Dedifferentiated amniotic fluid mesenchymal stem cell (primary cell): Measurements from ENCODE around the gene ASPG.
"Not testable (repeated sequence)": the region's sequence is repeated elsewhere in the genome, so short reads cannot be mapped to it uniquely, and the experiment has no call there.

Experiments used
- DNase-seq: peaks from one replicate; pipeline ENCODE4 v3.0.0-alpha.2; 2016; ENCODE audit errors: extremely low spot score

Gene ASPG

DNA sequence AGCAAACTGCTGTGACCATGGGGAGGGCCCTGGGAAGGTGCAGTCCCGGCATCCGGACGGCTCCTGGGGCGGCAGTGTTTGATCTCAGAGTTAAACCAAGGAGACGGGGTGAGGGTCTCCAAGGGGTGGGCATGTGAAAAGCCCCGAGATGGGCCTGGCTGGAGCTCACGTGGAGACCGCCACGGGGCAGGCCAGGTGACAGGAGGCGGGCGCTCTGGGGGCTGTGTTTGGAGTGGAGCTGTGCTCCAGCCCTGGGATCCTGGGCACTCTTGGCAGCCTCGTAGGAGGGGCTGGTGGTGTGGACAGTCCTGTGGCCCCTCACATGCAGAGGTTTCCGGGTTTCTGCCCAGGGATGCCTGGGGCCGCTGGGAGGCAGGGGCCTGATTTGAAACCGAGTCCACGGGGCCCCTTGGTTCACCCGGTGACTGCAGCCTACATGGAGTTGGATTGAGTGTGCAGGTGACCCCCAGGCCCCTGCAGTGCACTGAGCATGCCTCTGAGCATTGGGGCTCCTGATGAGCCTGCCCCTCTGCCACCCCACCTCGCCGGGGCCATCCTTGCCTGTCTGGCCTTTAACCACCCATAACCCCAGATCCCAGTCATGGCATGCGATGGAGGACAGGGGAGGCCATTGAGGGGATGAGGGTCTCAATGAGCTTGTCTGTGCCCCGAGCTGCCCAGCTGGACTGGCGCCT lies 61.3 kb downstream of the ASPG start:
- DNase-seq = no peak

DNA sequence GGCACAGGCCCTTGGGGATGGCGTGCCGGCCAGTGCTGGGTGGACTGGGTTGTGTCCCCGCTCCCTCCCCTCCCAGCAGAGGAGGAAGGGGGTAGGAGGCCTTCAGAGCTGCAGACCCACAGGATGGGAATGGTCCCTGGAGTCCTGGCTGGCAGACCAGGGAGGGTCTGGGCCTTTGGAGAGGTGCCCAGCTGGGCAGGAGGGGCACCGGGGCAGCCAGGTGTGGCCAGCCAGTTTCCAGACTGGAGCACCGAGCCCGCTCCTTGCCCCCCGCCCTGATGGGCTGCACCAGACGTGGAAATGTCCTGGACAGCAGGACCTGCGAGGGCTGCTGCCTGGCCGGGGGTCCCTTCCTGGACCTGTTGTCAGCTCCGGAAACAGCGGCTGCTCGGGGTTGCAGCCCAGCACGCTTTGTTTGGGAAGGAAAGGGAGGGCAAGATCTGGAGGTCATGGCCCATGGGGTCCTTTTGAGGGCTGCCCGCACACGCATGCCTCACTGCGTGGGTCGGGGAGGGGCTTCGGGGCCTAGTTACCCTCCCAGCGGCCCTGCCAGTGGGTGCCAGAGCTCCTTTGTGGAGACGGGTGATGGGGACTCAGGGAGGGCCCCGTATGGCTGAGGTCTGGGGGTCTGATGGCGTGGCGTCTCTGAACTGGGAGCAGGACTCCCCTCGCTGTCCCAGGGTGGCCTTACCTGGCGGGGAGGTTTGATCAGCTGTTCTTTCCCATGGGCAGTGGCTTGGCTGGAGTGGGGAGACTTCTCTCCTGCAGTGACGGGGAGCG lies 62.0 kb downstream of the ASPG start:
- no peak for DNase-seq

DNA sequence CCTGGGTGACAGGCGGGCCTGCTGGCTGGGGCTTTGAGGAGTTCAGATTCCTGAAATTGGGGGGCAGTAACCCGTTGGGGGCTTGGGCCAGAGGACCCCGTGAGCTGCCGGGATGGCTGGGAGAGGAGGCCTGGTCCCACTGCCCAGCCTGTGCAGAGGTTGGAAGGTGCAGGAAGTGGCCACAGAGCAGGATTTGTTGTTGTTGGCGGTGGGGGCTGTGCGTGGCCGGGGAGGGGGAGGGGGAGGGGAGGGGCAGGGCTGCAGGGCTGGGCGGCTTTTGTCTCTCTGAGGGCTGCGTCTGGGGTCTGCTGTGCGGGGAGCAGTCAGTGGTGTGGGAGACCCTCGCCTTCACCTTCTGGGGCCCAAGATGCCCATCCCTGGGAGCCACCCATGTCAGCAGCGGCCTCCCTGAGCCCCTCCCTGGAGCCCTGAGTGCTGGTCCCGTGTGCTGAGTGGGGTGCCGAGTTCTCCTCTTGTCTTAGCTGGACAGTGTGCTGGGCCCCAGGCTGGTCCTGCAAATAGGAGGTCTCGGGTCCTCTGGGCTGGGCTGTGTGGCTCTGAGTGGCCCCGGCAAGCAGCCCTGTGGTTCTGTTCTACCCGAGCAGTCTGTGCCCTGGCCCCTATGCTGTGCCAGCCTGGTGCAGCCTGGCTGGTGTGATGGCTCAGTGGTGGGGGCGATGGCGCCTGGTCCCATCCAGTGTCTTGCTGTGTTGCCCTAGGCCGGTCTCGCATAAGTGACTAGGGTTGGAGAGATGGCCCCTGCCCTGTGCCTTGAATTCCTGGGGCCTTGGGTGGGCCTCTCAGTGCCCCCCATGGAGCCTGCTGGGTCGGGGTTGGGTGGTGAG lies 63.2 kb downstream of the ASPG start:
- DNase-seq = no peak

DNA sequence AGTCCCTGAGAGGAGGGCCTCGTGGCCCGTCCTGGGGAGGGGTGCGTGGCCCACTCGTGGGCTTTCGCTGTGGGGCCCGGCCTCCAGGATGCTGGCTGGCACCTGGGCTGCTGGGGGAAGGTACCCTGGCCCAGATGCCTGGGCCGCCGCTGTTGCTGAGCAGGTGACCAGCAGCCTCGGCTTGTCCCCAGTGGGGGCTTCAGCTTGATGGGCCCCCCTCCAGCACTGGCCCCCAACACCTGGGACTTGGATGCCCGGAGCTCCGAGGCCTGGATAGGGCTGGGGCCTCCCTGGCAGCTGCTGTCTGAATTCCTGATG lies 63.7 kb downstream of the ASPG start:
- no peak for DNase-seq

DNA sequence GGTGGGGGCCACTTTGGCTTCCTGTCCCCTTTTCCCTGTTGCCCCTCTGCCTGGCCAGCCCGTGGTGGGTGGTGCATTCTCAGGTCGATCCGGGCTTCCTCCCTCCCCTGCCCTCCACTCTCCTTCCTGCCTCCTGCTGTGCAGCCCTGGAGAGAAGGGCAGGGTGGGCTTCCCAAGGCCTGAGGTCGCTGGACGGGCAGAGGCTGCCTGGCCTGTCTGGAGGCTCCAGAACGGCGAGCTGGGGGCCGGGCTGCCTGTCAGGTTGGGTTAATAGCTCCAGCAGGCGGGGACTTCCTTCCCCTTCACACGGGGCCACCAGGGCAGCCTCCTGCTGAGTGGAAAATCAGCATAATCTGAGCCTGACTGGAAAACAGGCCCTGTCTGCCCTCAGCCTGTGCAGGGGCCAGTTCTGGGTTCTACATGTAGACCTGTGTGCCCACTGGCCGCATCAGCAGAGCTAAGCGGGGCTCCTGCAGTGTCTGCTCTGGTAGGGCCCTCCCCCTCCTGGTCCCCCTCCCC lies 64.2 kb downstream of the ASPG start:
- no peak for DNase-seq

DNA sequence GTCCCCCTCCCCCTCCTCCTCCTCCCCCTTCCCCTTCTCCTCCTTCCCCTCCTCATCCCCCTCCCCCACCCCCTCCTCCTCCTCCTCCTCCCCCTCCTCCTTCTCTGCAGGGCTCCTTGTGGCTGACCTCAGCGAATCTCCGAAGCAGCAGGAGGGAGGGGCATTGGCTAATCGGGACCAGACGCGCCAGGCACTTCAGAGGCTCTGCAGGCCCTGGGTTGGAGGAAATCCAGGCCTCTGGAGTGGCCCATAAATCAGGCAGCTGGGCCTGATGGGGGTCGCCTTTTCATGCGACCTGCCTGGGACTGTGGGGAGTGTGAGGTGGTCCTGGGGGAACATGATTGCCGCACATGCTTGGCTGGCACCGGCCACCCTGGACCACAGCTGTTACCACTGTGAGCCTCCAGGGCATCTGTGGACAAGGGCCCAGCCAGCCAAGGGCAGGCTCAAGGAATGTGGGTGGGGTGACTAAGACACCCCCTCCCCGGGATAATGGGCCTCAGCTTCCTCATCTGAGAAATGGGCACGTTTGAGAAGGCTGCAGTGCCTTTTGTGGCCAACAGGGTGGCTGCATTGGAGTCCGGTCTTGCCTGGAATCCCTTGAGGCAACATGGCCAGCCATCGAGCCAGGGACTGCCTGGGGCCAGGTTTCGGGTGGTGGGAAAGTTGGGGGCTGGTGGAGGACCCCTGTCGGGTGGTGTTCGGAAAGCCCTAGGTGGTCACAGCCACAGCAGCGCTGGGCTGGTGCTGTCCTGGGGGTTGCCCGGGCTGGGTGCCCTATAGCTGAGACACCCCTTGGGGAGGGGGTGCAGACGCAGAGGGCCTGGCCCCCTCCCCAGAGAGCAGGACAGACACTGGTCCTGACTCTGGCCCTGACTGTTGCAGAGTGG lies 64.9 kb downstream of the ASPG start:
- DNase-seq = no peak

DNA sequence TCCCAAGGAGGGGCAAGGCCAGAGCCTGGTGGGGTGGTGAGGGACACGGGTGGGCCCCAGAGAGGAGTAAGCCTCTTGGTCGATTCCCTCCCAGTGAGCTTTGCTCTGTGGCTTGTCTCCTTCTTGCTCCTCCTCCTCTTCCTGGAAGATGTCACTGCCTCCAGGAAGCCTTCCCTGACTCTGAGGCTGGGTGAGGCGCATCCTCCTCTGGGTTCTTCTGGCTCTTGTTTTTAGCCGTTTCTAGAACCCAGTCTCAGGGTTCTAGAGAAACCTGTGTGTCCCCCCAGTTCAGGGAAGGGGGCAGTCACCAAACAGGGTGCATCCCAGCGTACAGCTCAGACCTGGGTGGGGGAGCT lies 65.5 kb downstream of the ASPG start:
- DNase-seq = no peak

DNA sequence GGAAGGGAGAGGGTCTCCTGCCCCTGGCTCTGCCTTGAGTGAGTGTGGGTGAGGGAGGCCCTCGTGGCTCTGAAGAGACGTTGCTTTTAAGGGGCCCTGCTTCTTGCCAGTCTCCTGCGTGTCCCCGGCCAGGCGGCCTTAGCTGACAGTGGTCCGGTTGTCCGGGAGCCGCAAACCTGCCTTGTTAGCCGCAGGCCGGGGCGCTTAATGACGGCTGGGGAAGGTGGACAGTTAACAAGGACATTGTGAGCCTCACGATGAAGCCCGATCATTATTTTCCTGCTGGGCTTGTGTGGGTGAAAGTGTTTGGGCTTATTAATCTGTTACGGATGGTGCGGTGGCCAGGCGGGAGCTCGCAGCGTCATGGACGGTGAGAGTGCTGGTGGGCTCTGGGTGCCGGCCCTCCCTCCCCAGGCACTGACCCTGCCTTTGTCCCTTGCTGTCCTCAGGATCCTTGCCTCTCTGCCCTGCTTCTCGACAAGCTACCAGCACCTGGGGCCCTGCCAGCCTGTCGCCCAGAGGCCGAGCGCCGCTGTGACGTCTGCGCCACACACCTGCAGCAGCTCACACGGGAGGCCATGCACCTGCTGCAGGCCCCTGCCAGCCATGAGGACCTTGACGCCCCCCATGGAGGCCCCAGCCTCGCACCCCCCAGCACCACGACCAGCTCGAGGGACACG lies 66.2 kb downstream of the ASPG start:
- no peak for DNase-seq

DNA sequence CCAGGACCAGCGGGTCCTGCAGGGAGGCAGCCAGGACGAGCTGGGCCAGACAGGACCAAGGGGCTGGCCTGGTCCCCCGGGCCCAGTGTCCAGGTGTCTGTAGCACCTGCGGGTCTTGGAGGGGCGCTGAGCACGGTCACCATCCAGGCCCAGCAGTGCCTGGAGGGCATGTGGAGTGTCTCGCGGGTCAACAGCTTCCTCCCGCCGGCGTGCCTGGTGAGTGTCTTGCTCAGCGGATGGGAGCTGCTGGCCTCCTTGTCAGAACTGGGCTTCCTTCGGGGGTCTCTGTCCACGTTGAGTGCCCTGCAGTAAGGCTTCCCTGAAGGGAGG lies 66.7 kb downstream of the ASPG start:
- no peak for DNase-seq

DNA sequence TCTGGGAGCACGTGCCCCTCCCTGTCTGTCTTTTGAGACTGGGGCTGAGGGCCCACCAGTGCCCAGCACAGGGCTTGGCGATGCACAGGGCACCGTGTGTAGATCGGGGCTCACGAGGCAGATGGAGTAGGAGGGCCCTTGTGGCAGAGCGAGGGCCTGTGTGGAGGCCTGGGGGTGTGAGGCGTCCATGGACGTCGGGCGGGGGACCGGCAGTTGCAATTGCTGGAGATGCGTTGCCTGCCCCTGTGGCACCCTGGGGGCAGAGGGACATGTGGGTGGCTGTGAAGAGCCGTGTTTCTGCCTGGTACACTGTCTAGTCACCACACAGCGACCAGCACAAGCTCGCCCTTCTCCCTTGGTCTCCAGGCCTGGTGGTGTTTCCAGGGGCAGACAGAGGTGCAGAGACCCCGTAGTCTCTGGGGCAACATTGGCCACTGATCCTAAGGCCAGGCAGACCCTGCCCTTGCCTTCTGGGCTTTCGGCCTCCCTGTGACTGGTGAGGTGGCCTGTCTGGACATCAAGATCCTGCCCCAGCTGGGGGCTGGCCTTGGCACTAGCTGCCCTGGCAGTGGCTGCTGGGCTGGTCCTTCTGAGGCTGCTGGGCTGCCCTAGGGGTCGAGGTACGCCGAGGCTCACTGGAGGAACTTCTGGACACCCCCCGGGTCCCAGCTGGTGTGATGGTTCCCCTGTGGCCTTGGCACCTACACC lies 67.3 kb downstream of the ASPG start:
- no peak for DNase-seq

DNA sequence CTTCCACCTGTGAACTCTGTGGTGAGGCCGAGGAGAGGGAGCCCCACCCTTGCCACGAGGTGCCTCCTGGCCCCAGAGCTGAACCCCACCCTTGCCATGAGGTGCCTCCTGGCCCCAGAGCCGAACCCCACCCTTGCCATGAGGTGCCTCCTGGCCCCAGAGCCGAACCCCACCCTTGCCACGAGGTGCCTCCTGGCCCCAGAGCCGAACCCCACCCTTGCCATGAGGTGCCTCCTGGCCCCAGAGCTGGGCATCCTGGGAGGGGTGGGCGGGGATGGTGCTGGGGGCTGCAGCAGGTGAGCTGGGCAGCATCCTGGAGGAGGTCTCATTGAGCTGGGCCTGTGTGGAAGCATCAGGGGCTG lies 67.9 kb downstream of the ASPG start:
- not testable (repeated sequence) for DNase-seq

DNA sequence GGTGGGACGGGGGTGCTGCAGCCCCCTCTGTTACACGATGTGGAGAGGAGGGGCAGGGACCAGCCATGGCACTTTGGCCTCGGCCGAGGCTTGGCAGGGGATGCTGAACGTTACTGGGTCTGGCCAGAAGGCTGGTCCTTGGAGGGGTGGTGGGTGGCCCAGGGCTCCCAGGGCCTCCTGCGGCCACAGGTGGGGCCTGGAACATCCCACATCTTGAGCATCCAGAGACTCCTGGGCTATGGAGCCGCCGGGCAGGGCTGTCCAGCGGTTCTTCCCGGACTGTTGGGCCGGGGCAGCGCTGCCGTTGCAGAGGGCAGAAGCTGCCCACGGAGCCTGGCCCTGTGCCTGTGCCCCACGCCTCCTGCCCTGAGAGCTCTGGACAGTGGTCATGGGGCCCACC lies 68.7 kb downstream of the ASPG start:
- DNase-seq = no peak

DNA sequence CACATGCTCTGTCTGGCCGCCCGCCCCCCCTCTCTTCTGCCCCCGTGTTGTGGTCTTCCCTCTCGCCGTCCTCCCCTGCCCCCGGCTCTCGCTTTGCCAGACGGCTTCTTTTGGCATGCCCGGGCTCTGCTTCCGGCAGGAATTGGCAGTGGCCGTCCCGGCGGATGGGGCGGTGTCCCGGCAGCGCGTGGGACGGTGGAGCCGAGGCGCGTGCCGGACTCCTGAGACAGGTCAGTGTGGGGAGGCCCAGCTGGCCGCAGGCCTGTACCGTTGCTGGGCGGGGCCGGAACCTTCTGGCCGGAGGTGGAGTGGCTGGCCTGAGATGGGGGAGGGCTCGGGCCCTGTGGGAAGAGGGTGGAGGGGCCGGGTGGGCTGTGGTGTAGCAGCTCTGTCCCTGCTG lies 70.0 kb downstream of the ASPG start:
- no peak for DNase-seq

DNA sequence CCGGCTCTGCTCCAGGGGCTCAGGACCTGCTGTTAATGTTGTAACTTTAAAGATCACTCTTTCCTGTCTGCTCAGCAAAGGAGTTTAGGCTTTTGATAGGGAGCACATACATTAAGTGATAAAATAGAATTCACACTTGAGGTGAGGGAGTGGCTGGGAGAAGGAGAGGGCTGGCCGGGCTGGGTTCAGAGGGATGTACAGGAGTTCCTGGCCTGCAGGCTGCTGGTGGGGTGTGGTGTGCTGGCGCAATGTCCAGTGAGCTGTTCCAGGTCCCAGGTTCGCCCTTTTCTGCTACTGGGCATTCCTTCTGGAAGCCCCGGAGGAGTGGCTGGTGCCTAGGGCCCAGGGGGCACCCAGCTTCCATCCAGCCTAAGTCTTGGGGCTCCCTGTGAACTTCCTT lies 70.6 kb downstream of the ASPG start:
- no peak for DNase-seq

DNA sequence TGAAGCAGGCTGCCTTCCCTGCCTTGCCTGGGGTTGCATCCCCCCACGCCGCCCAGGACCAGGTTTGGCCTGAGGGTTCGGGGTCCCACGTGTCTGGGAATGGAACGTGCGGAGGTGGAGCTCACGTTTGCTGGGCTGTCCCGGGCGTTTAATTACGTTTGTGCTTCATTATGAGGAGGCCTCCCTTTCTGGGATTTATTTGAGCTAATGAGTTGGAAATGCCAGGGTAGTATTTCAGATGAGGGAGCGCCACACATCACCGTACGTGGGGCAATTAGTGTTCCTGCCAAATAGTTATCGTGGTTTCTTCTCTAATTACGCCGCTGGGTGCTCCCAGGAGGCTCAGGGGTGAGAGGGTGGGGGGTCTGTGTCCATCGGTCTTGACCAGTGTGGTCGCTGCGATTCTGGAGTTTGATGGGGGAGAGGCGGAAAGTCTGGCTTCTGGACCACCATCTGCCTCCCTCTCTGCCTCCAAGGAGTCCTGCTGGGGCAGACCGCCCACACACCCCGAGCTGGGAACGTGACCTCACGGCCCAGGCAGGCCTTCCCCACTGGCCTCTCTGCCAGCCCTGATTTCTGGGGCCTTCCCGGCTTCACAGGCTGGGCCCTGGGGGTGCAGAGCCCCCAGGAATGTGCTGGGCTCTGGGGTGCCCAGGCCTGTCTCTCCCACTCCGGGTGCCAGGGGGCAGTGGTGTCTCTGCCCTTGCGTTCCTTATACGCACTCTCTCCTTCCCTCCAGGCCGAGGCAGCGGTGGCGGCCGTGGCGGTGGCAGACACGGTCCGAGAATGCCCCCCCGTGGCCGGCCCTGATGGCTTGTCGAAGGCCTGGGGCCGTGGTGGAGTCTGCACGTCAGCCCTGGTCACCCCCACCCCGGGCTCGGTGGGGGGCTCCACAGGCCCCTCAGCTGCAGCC lies 71.8 kb downstream of the ASPG start:
- DNase-seq = no peak

DNA sequence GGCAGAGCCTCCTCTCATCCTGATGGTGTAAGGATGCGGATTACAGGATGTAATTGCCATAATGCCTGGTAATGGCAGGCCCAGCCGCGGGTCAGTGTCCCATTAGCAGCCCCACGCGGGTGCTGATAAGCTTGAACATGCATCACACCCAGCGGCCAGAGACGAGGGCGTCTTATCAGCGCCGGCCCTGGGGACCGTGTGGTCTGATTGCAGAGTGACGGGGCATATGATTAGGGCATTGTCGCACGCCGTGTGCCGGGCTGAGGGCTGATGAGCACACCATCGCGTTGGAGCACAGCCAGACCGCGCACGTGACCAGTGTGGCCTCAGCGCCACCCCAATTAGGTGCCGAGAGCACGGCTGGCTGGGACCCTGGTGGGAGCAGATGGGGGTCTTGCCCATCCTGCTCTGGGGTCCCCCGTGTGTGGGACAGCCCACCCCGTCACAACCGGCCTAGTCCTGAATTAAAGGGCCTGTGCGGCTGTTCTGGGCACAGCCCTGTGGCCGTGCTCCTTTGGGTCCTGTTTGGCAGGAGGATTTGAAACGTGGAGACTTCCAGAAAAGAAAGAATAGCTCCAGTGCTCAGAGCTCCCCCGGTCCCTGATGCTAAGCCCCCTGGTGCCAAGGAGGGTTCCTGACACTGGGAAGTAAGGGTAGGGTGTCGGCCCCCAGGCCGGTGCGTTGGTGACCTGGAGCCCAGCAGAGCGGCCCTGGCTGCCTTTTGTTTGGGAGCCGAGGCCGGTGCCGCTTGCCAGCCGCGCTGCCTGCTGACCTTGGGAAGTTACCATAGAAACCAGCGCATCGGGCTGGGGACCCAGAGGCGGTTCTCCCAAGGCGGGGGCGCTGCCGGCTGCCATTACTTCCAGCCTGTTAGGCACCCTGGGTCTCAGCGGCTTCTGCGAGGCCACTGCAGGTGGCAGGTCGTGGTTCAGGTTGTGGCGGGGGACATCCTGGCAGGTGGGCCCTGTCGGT lies 73.6 kb downstream of the ASPG start:
- DNase-seq = no peak

DNA sequence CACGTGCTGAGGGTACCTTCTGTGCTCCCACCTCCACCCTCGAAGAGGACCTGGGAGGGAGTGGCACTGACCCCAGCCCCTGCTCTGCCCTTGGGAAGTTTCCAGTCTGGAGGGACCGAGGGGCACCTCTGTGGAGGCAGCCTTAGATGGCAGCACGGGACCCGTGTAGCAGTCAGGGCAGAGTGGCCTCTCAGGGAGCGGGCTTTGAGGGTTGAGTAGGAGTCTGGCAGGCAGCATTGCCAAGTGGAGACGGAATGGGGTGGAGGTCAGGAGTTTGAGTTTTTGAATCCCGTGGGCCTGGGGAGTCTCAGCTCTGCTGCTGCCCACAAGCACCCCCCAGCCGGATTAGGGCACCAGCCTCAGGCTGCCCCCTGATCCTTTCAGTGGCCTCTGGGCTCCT lies 74.5 kb downstream of the ASPG start:
- no peak for DNase-seq

DNA sequence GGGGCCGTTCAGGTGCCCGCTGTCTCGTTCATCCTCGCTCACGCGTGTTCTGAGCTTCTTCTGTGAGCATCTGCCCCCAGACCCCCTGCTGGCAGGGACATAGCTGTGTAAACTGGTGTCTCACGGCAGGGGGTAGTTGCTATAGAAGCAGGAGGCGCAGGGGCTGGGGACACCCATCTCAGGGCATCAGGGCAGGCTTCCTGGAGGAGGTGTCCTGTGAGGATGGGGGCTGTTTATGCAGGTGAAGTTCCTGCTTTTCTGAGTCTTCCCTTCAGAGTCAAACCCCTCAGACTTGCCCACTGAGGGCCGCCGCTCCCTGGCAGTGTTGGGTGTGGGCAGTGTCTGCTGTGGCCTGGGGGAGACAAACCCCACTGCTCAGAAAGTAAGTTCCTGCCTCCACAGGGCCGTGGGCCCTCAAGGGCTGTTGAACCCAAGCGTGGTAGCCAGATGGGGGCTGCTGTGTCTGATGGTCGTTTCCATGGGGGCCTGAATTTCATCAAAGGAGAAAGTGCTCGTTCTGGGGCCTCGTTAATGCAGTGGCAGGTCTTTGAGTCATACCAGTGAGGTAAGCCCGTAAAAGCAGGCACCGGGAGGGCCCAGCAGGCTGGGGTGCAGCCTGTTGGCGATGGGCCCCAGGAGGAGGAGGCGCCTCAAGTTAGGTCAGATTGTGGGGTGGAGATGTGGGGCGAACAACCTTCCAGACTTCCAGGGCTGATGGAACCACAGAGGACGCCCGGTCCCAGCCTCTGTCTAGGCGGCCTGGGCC lies 76.3 kb downstream of the ASPG start:
- DNase-seq = no peak
